Stimulated activated CD4-positive, alpha-beta T cell treated with anti-CD3 and anti-CD28 coated beads, Interleukin-1b, Interleukin-23, amount 100 ng/mL, for 4 hours (primary cell): Measurements from ENCODE around the gene FAM83B.
"Not testable (repeated sequence)": the region's sequence is repeated elsewhere in the genome, so short reads cannot be mapped to it uniquely, and the experiment has no call there.

ENCODE experiments used
- DNase-seq, 2 donors: peaks; one replicate each; pipeline ENCODE4 v3.0.0-alpha.2; 2020; ENCODE audit warnings: low read depth in 2 of 2

The FAM83B gene

GRCh38 chr6:54971825-54972224, 125.3 kb downstream of the FAM83B start:
- DNase-seq, result no peak

GRCh38 chr6:54979161-54979560, 132.6 kb downstream of the FAM83B start:
- not testable (repeated sequence) for DNase-seq

- no peak for DNase-seq
These were observed 134.1 kb downstream of the FAM83B start for GRCh38 chr6:54980511-54981275.

GRCh38 chr6:54981276-54981609, 134.7 kb downstream of the FAM83B start:
- DNase-seq, result no peak

GRCh38 chr6:54981647-54982046, 135.1 kb downstream of the FAM83B start:
- no peak for DNase-seq

GRCh38 chr6:54987633-54988290, 141.2 kb downstream of the FAM83B start:
- no peak for DNase-seq

- DNase-seq, result no peak
These were observed 142.0 kb downstream of the FAM83B start for GRCh38 chr6:54988576-54988975.

- DNase-seq, result no peak
These were observed 143.4 kb downstream of the FAM83B start for GRCh38 chr6:54990001-54990400.
